G401 (cell line): Measurements from ENCODE around the gene RASL10A. TPM values are rescaled to one million over a fixed set of nuclear protein-coding genes. Genes with fewer than 3 reads are reported as not detected.
"Not testable (repeated sequence)": the region's sequence is repeated elsewhere in the genome, so short reads cannot be mapped to it uniquely, and the experiment has no call there.

Experiments
- DNase-seq: peaks from one replicate; pipeline ENCODE4 v3.0.0-alpha.2; 2015; ENCODE audit warnings: low spot score
- in situ Hi-C: cut with HindIII; loops from 2 replicates; pipeline ENCODE4 v1.10.0; 2016; ENCODE audit warnings: low sequenced_read_pairs, mixed read lengths
- total RNA-seq: library from RNA; depleted of rRNA; stranded (reverse); fragments of >200 nt; shearing (Covaris generic); gene quantifications from 2 replicates; pipeline ENCODE4 v1.2.3, GENCODE V29; 2014; rRNA removed

Gene RASL10A, protein sequence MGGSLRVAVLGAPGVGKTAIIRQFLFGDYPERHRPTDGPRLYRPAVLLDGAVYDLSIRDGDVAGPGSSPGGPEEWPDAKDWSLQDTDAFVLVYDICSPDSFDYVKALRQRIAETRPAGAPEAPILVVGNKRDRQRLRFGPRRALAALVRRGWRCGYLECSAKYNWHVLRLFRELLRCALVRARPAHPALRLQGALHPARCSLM
- total RNA-seq, result 3.0 and 9.6 TPM in 2 replicates

DNA sequence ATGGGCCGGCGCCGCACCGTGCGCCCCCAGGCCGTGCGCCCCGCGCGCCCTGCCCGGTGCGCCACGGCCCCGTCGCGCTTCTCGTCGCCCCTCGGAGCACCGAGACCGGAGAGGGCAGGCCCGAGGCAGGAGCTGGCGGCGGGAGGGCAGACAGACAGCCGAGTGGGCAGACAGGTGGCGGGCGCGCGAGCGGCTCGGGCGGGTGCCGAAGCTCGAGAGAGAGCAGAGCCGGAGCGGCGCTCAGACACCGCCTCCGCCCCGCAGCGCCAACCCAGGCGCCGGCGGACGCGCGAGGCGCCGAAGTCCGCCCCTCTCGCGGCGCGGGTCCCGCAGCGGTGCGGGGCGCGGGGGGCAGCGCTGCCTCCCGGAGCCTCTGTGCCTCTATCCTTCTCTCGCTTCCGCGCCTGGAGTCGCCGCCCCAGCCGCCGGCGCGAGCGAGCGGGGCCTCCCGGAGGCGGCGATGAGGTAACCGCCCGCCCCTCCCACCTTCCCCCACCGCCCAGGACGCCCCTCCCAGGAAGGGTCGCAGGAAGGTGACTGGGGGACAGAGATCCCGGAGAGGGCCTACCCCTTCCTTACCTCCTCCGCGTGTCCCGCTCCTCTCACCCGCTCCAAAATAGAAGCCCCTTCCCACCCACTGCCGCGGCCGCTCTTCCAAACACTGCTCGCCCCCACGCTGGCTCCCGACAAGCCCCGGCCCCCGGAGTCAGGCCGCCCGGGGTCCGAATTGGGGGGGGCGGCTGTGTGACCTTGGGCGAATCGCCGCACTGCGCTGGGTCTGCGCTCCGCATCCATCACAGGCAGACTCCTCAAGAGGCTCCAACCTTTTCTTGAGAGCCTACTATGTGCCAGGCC is at the start of gene RASL10A:
Gene RASL10A, minus strand, starts transcription at position 412 of the 855 bp plus-strand sequence. CDS start 451 bp downstream, outside the sequence.
- DNase-seq, result no peak
- in situ Hi-C loops, result no loop called here

DNA sequence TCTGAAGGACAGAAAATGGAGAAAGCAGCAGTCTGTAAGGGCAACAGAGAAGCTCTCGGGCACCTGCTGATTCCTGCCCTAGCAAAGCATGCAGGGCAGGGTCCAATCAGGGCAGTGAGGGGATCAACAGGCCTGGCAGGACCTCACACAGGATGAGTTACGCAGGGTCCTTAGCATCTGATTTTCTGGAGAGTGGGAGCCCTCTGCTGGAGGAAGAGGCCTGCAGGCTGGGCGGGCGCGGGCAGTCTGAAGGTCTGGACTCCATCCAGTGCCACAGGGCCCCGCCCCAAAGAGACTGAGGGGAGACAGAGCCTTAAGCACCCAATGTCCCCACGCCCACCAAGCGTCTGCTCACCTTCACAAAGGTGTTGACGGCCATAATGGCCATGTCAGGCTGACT is 44.0 kb upstream of the RASL10A start:
- DNase-seq, result peak; percentile 86
- in situ Hi-C loops, result no loop called here

GRCh38 chr22:29357193-29357890 is 41.8 kb upstream of the RASL10A start:
- DNase-seq, in situ Hi-C loops: not testable (repeated sequence)

- no peak for DNase-seq
Measured at GRCh38 chr22:29353860-29354259, 38.4 kb upstream of the RASL10A start.

GRCh38 chr22:29353286-29353685 is 37.8 kb upstream of the RASL10A start:
- DNase-seq, result no peak
- in situ Hi-C loops, result no loop called here

More at GRCh38 chr22:29353860-29354259, 38.4 kb upstream of the RASL10A start:
- in situ Hi-C loops, result no loop called here

DNA sequence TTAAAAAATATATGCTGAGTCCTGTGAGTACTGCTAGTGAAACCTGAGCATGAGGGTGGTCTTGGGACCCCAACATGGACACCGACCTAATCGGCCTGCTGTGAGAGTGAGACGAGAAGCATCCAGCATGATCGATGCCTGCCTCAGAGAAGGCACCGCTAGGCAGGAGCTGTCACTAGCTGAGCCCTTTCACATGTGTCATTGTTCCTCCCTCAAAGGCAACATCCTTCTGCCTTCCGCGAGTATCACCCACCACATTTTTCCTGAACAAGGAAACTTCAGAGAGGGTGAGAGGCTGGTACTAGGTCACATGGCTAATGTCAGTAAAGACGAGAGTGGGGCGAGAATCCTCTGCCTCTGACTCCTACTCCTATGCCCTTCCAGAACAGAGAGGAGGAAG is 37.3 kb upstream of the RASL10A start:
- in situ Hi-C loops, result no loop called here
- no peak for DNase-seq

- in situ Hi-C loops, result no loop called here
- no peak for DNase-seq
Measured at GRCh38 chr22:29351891-29352290, 36.4 kb upstream of the RASL10A start.

GRCh38 chr22:29351042-29351441 is 35.5 kb upstream of the RASL10A start:
- in situ Hi-C loops, result no loop called here
- no peak for DNase-seq

DNA sequence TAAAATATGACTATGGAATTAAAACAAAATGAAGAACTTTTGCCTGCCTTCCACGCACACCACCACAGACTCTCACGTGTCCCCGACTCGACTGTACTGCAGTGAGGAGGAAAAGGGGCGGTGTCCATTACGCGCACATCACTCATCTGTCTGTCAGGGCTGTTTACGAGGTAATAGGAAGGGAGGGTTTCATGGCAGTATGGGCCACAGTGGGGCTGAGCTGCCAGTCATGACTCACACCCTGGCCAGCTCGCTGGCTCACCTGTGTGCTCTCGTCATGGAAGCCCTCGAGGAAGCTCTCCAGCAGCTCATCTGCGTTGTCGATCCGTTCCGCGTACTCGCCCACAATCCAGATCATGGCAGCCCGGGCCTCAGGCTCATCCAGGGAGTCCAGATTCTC is 33.5 kb upstream of the RASL10A start:
- in situ Hi-C loops, result no loop called here
- DNase-seq, result no peak

- DNase-seq, result no peak
- in situ Hi-C loops, result no loop called here
Measured at GRCh38 chr22:29348041-29348440, 32.5 kb upstream of the RASL10A start.

- DNase-seq, result peak; percentile 97
- in situ Hi-C loops, result no loop called here
Measured at GRCh38 chr22:29346659-29347058, 31.2 kb upstream of the RASL10A start.

- peak; percentile 41 for DNase-seq
- in situ Hi-C loops, result no loop called here
Measured at GRCh38 chr22:29345932-29346331, 30.4 kb upstream of the RASL10A start.

- in situ Hi-C loops, DNase-seq: not testable (repeated sequence)
Measured at GRCh38 chr22:29344889-29345288, 29.4 kb upstream of the RASL10A start.

DNA sequence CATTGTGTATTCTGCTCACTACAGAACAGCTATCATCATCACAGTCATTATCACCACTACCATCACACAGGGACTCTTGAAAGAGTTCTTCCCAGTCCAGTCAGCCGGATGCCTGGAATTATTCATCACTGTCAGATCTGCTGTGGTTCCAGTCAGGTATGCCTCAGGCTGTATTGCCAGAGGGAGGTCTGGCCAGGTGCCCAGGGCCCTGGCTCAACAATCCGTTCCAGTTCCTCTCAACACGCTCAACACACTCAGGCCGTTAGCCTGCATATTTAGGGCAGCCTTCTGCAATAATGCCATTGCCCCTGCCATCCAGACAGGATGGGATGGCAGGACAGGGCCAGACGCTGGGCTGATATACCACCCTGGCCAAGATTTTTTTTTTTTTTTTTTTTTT is 28.6 kb upstream of the RASL10A start:
- DNase-seq, result peak; percentile 99
- in situ Hi-C loops, result no loop called here

DNA sequence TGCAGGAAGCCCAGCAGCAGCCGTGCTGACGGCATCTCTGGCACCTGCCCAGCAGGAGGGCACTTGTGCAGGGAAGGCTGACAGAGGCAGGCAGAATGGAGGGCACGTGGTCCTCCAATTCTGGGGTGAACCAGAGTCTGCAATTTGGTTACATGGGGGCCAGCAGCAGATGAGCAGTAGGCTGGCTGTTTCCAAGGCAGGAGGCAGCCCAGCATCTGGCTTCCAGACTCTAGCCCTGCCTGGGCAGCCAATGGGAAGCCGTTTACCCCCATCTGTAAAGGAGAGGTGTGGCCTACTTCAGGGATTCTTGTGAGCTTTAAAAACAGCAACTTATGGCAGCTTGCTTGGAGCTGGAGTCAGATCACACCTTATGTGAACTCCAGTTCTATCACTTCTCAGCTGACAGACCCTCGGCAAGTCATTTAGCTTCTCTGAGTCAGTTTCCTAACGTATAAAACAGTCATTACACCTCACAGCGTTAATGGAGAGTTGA is 27.9 kb upstream of the RASL10A start:
- in situ Hi-C loops, result no loop called here
- peak; percentile 51 for DNase-seq

- no peak for DNase-seq
- in situ Hi-C loops, result no loop called here
Measured at GRCh38 chr22:29342577-29343312, 27.2 kb upstream of the RASL10A start.

GRCh38 chr22:29342177-29342576 is 26.7 kb upstream of the RASL10A start:
- in situ Hi-C loops, result no loop called here

DNA sequence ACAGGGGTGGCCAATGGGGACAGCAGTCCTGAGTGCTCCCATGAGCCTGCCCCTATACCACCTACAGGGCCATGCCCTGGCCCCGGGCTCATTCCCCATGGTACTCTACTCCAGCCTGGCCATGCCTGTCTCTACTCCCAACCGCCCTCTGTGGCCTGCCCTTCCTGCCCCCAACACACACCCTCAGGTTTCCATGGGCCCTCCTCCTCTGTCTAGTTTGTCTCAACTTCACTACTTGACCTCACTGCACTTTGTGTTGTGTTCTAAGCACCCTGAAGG is 26.3 kb upstream of the RASL10A start:
- in situ Hi-C loops, result no loop called here
- DNase-seq, result no peak

More at GRCh38 chr22:29342177-29342576, 26.7 kb upstream of the RASL10A start:
- DNase-seq, result no peak
